ENCODE measurements around the gene GEMIN4.

The GEMIN4 gene

GRCh38 chr17:778096-778495, 26.0 kb upstream of the GEMIN4 start:
- POLR2A ChIA-PET (ENCODE audit: low non-redundant PET) = no interaction called here

GRCh38 chr17:774313-774584, 22.2 kb upstream of the GEMIN4 start:
- ChIA-PET CTCF (no interaction called here), POLR2A (ENCODE audit: low non-redundant PET) (no interaction called here)
- 0 out of 2 replicates have a peak overlapping the region, but pooled peaks have one; percentile 15 for H3K27ac ChIP-seq
- no peak for TF ChIP-seq CTCF (conservative IDR thresholded peaks at IDR 0.05; ENCODE audit: low read depth)
- DNase-seq (ENCODE audit: low spot score) = no peak

More at GRCh38 chr17:778096-778495, 26.0 kb upstream of the GEMIN4 start:
- TF ChIP-seq CTCF (conservative IDR thresholded peaks at IDR 0.05; ENCODE audit: low read depth) = no peak
- no peak for DNase-seq (ENCODE audit: low spot score)
- H3K27ac ChIP-seq = no peak overlapping the region
- CTCF ChIA-PET = no interaction called here

- no peak for DNase-seq (ENCODE audit: low spot score)
- no peak for TF ChIP-seq CTCF (conservative IDR thresholded peaks at IDR 0.05; ENCODE audit: low read depth)
- 0 out of 2 replicates have a peak overlapping the region, but pooled peaks have one; percentile 15 for H3K27ac ChIP-seq
- ChIA-PET CTCF (no interaction called here), POLR2A (ENCODE audit: low non-redundant PET) (no interaction called here)
These were observed 21.6 kb upstream of the GEMIN4 start for GRCh38 chr17:773467-774312.

GRCh38 chr17:773016-773415, 21.0 kb upstream of the GEMIN4 start:
- ChIA-PET POLR2A (ENCODE audit: low non-redundant PET) (no interaction called here), CTCF (no interaction called here)
- H3K27ac ChIP-seq = no peak overlapping the region
- no peak for DNase-seq (ENCODE audit: low spot score)
- TF ChIP-seq CTCF (conservative IDR thresholded peaks at IDR 0.05; ENCODE audit: low read depth) = no peak

- TF ChIP-seq CTCF (conservative IDR thresholded peaks at IDR 0.05; ENCODE audit: low read depth) = no peak
- no peak overlapping the region for H3K27ac ChIP-seq
- ChIA-PET POLR2A (ENCODE audit: low non-redundant PET) (no interaction called here), CTCF (no interaction called here)
- no peak for DNase-seq (ENCODE audit: low spot score)
These were observed 15.0 kb upstream of the GEMIN4 start for GRCh38 chr17:767076-767475.

GRCh38 chr17:760371-760770, 8.3 kb upstream of the GEMIN4 start:
- POLR2A ChIA-PET (ENCODE audit: low non-redundant PET) = no interaction called here
- no peak overlapping the region for H3K27ac ChIP-seq
- CTCF ChIA-PET = no interaction called here
- DNase-seq (ENCODE audit: low spot score) = no peak
- TF ChIP-seq CTCF (conservative IDR thresholded peaks at IDR 0.05; ENCODE audit: low read depth) = no peak
